Measurements from ENCODE around the gene SRCAP. TPM values are rescaled to one million over a fixed set of nuclear protein-coding genes. Genes with fewer than 3 reads are reported as not detected.

The SRCAP gene
- total RNA-seq, 1 donor from 2014 or later = 93.4 TPM

DNA sequence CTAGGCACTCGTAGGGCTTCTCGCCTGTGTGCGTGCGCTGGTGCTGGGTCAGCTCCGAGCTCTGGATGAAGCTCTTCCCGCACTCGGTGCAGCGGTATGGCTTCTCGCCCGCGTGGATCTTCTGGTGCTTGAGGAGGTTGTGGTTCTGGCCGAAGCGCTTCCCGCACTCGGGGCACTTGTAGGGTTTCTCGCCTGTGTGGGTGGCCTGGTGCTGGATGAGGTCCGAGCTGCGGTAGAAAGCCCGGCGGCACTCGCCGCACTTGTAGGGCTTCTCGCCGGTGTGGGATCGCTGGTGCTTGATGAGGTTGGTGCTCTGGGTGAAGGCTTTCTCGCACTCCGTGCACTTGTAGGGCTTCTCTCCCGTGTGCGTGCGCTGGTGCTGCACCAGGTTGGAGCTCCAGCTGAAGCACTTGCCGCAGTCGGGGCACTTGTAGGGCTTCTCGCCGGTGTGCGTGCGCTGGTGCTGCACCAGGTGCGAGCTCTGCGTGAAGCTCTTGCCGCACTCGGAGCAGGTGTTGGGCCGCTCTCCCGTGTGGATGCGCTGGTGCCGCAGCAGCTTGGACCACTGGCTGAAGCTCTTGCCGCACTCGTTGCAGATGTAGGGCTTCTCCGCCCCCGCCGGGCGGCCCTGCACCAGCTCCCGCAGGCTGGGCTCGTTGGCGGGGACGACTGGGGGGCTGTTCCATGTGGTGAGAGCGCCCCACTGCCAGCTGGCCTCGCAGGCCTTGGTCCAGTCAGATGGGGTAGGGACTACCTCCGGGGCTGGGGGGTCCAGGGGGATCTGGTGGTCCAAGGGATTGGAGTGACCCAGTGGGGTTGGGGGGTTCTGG lies 84.5 kb downstream of the SRCAP start:
- no peak overlapping the region for H3K4me3 Mint-ChIP-seq
- peaks cover 32% of the 10 kb centered on the region for H3K27me3 Mint-ChIP-seq (ENCODE audit: insufficient read depth)
- no peak for DNase-seq (ENCODE audit: low spot score)
- H3K36me3 Mint-ChIP-seq (ENCODE audit: low read depth) = no peaks in the 10 kb centered on the region
- no peaks in the 10 kb centered on the region for H3K4me1 Mint-ChIP-seq (ENCODE audit: low read depth)
- intact Hi-C loops (cut with micrococcal nuclease) = no loop called here
- no peak overlapping the region for H3K27ac Mint-ChIP-seq
- no peaks in the 10 kb centered on the region for H3K9me3 Mint-ChIP-seq

DNA sequence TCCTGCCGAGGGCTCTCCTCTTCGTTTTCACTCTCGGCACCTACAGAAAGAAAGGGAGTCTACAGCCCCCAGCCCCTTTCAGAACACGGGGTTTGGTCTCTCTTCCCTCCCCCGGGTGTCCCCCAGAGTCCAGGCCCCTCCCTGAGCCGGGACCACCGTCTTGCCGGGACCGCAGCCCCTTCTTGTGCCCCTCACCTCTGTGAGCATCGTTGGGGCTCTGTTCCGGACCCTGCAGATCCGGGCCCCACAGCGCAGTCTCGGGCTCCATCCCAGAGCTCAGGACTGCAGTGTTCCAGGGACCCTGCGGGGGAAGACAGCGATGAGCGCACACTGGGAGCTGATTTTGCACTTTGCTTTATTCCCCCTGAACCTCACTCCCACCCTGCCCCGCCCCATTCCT lies 85.2 kb downstream of the SRCAP start:
- Mint-ChIP-seq H3K36me3 (ENCODE audit: low read depth) (no peaks in the 10 kb centered on the region), H3K27ac (no peak overlapping the region), H3K9me3 (no peaks in the 10 kb centered on the region), H3K4me1 (ENCODE audit: low read depth) (no peaks in the 10 kb centered on the region), H3K27me3 (ENCODE audit: insufficient read depth) (peaks cover 36% of the 10 kb centered on the region), H3K4me3 (no peak overlapping the region)
- intact Hi-C loops (cut with micrococcal nuclease) = no loop called here
- DNase-seq (ENCODE audit: low spot score) = no peak

GRCh38 chr16:30785126-30786106 lies 86.4 kb downstream of the SRCAP start:
- H3K27me3 Mint-ChIP-seq (ENCODE audit: insufficient read depth) = peaks cover 36% of the 10 kb centered on the region
- intact Hi-C loops (cut with micrococcal nuclease) = no loop called here

GRCh38 chr16:30786115-30786935 lies 87.4 kb downstream of the SRCAP start:
- DNase-seq (ENCODE audit: low spot score) = no peak
- no peak overlapping the region for H3K27ac Mint-ChIP-seq
- no peaks in the 10 kb centered on the region for H3K4me1 Mint-ChIP-seq (ENCODE audit: low read depth)
- peaks cover 36% of the 10 kb centered on the region for H3K27me3 Mint-ChIP-seq (ENCODE audit: insufficient read depth)
- intact Hi-C loops (cut with micrococcal nuclease) = no loop called here
- peak overlapping the region; percentile 74 for H3K4me3 Mint-ChIP-seq
- H3K36me3 Mint-ChIP-seq (ENCODE audit: low read depth) = no peaks in the 10 kb centered on the region
- no peaks in the 10 kb centered on the region for H3K9me3 Mint-ChIP-seq

More at GRCh38 chr16:30785126-30786106, 86.4 kb downstream of the SRCAP start:
- Mint-ChIP-seq H3K36me3 (ENCODE audit: low read depth) (no peaks in the 10 kb centered on the region), H3K9me3 (no peaks in the 10 kb centered on the region), H3K27ac (no peak overlapping the region), H3K4me1 (ENCODE audit: low read depth) (no peaks in the 10 kb centered on the region), H3K4me3 (peak overlapping the region; percentile 74)
- DNase-seq (ENCODE audit: low spot score) = no peak

- Mint-ChIP-seq H3K4me1 (ENCODE audit: low read depth) (no peaks in the 10 kb centered on the region), H3K4me3 (peak within 1 kb of the TSS; percentile 78), H3K36me3 (ENCODE audit: low read depth) (no peaks in the 10 kb centered on the region), H3K27me3 (ENCODE audit: insufficient read depth) (peaks cover 36% of the 10 kb centered on the region), H3K9me3 (no peaks in the 10 kb centered on the region), H3K27ac (no peak within 1 kb of the TSS)
- intact Hi-C loops (cut with micrococcal nuclease) = no loop called here
- no peak for DNase-seq (ENCODE audit: low spot score)
Observed at GRCh38 chr16:30786936-30787612, 88.1 kb downstream of the SRCAP start, which contains the start of gene ZNF629. ZNF629 (minus strand) TSS chr16:30787205; CDS start chr16:30784482, 2,723 bp downstream.

- DNase-seq (ENCODE audit: low spot score) = no peak
- Mint-ChIP-seq H3K9me3 (no peaks in the 10 kb centered on the region), H3K27ac (no peak overlapping the region), H3K4me1 (ENCODE audit: low read depth) (no peaks in the 10 kb centered on the region), H3K27me3 (ENCODE audit: insufficient read depth) (peaks cover 36% of the 10 kb centered on the region), H3K4me3 (peak overlapping the region; percentile 78), H3K36me3 (ENCODE audit: low read depth) (no peaks in the 10 kb centered on the region)
- intact Hi-C loops (cut with micrococcal nuclease) = no loop called here
Observed at GRCh38 chr16:30787613-30788378, 88.8 kb downstream of the SRCAP start.

Other genes starting within 250 kb of the SRCAP start
- gene ITGAL, start 226.4 kb upstream of the SRCAP start, total RNA-seq = 259 and 287 TPM in 2 replicates
- 13.7 and 14.6 TPM in 2 replicates for gene ZNF768, start 172.6 kb upstream of the SRCAP start, total RNA-seq
- 13.8 and 15.8 TPM in 2 replicates for gene ZNF747, start 164.3 kb upstream of the SRCAP start, total RNA-seq
- gene ZNF764, start 140.8 kb upstream of the SRCAP start, total RNA-seq = 17.9 and 21.2 TPM in 2 replicates
- 7.4 and 9.4 TPM in 2 replicates for gene ZNF688, start 127.5 kb upstream of the SRCAP start, total RNA-seq
- 19.2 and 21.5 TPM in 2 replicates for gene ZNF785, start 113.5 kb upstream of the SRCAP start, total RNA-seq
- 14.7 TPM in 2 replicates for gene ZNF689, start 88.8 kb upstream of the SRCAP start, total RNA-seq
- 91.9 and 97.4 TPM in 2 replicates for gene PRR14, start 48.2 kb upstream of the SRCAP start, total RNA-seq
- gene FBRS, start 40.7 kb upstream of the SRCAP start, total RNA-seq = 116 and 125 TPM in 2 replicates
- 42.4 and 43.6 TPM in 2 replicates for gene PHKG2, start 49.3 kb downstream of the SRCAP start, total RNA-seq
- gene CFAP119, start 62.9 kb downstream of the SRCAP start, total RNA-seq = 4.4 and 5.6 TPM in 2 replicates
- gene RNF40, start 63.2 kb downstream of the SRCAP start, total RNA-seq = 98.2 and 98.5 TPM in 2 replicates
- 2.7 and 3.2 TPM in 2 replicates for gene ZNF629, start 88.0 kb downstream of the SRCAP start, total RNA-seq
- gene BCL7C, start 194.9 kb downstream of the SRCAP start, total RNA-seq = 23.1 and 25.3 TPM in 2 replicates
- gene CTF1, start 197.4 kb downstream of the SRCAP start, total RNA-seq = 0.23 and 0.29 TPM in 2 replicates
- gene FBXL19, start 224.4 kb downstream of the SRCAP start, total RNA-seq = 32.7 and 33.2 TPM in 2 replicates
- 11.1 and 11.5 TPM in 2 replicates for gene ORAI3, start 249.9 kb downstream of the SRCAP start, total RNA-seq

Measured in activated T-helper 1 cell treated with anti-CD3 and anti-CD28 coated beads, Interleukin-12 subunit alpha, Interleukin-12 subunit beta, Interleukin-2, Interleukin-4 antibody, amounts not matched to agents 30 ng/mL and 10 ng/mL and 1 ng/mL, durations not matched to agents 14 hours and 24 hours and 36 hours (primary cell).